ENCODE data around the gene PNRC1. TPM values are rescaled to one million over a fixed set of nuclear protein-coding genes. Genes with fewer than 3 reads are reported as not detected.
A peak's percentile ranks its signal among the peaks of the same experiment; 100 is the strongest.
"Not testable (repeated sequence)": the region's sequence is repeated elsewhere in the genome, so short reads cannot be mapped to it uniquely, and the experiment has no call there.

PNRC1 gene
- total RNA-seq, 2 donors from 2014 or later: 61.5 to 363 TPM

- peaks cover 6% of the 10 kb centered on the region for H3K4me1 Mint-ChIP-seq
- H3K4me3 Mint-ChIP-seq: no peak overlapping the region
- no peak overlapping the region for H3K27ac Mint-ChIP-seq
- ATAC-seq (replicated peaks): no peak
- no peaks in the 10 kb centered on the region for H3K9me3 Mint-ChIP-seq
- H3K27me3 Mint-ChIP-seq: no peaks in the 10 kb centered on the region
- no peaks in the 10 kb centered on the region for H3K36me3 Mint-ChIP-seq (ENCODE audit: low read depth)
These were observed 32.1 kb upstream of the PNRC1 start for GRCh38 chr6:89048288-89048923.

GRCh38 chr6:89048985-89049384 is 31.6 kb upstream of the PNRC1 start:
- no peaks in the 10 kb centered on the region for H3K36me3 Mint-ChIP-seq (ENCODE audit: low read depth)
- no peaks in the 10 kb centered on the region for H3K9me3 Mint-ChIP-seq

GRCh38 chr6:89050155-89050554 is 30.4 kb upstream of the PNRC1 start:
- H3K4me1 Mint-ChIP-seq: peaks cover 6% of the 10 kb centered on the region
- ATAC-seq (replicated peaks): no peak
- H3K9me3 Mint-ChIP-seq: no peaks in the 10 kb centered on the region
- no peak overlapping the region for H3K4me3 Mint-ChIP-seq
- no peak overlapping the region for H3K27ac Mint-ChIP-seq
- no peaks in the 10 kb centered on the region for H3K27me3 Mint-ChIP-seq
- no peaks in the 10 kb centered on the region for H3K36me3 Mint-ChIP-seq (ENCODE audit: low read depth)

More at GRCh38 chr6:89048985-89049384, 31.6 kb upstream of the PNRC1 start:
- H3K4me1 Mint-ChIP-seq: peaks cover 6% of the 10 kb centered on the region
- no peak overlapping the region for H3K27ac Mint-ChIP-seq
- no peak for ATAC-seq (replicated peaks)
- no peaks in the 10 kb centered on the region for H3K27me3 Mint-ChIP-seq
- no peak overlapping the region for H3K4me3 Mint-ChIP-seq

- Mint-ChIP-seq H3K36me3 (ENCODE audit: low read depth) (no peaks in the 10 kb centered on the region), H3K9me3 (no peaks in the 10 kb centered on the region), H3K4me3 (no peak overlapping the region), H3K27me3 (no peaks in the 10 kb centered on the region), H3K27ac (no peak overlapping the region), H3K4me1 (peaks cover 6% of the 10 kb centered on the region)
- ATAC-seq (replicated peaks): peak; percentile 34
These were observed 29.9 kb upstream of the PNRC1 start for GRCh38 chr6:89050697-89051096.

GRCh38 chr6:89051676-89052075 is 28.9 kb upstream of the PNRC1 start:
- peak; percentile 80 for ATAC-seq (replicated peaks)
- H3K27me3 Mint-ChIP-seq: no peaks in the 10 kb centered on the region
- H3K36me3 Mint-ChIP-seq (ENCODE audit: low read depth): no peaks in the 10 kb centered on the region
- H3K4me1 Mint-ChIP-seq: peaks cover 6% of the 10 kb centered on the region
- no peak overlapping the region for H3K4me3 Mint-ChIP-seq
- no peaks in the 10 kb centered on the region for H3K9me3 Mint-ChIP-seq
- peak overlapping the region; percentile 32 for H3K27ac Mint-ChIP-seq

- Mint-ChIP-seq H3K9me3 (no peaks in the 10 kb centered on the region), H3K36me3 (ENCODE audit: low read depth) (no peaks in the 10 kb centered on the region), H3K27me3 (no peaks in the 10 kb centered on the region), H3K4me1 (peaks cover 6% of the 10 kb centered on the region), H3K4me3 (no peak overlapping the region), H3K27ac (no peak overlapping the region)
- ATAC-seq (replicated peaks): no peak
These were observed 26.3 kb upstream of the PNRC1 start for GRCh38 chr6:89054208-89054607.

GRCh38 chr6:89057759-89058158 is 22.8 kb upstream of the PNRC1 start:
- no peaks in the 10 kb centered on the region for H3K9me3 Mint-ChIP-seq
- H3K4me3 Mint-ChIP-seq: no peak overlapping the region
- no peaks in the 10 kb centered on the region for H3K36me3 Mint-ChIP-seq (ENCODE audit: low read depth)
- no peaks in the 10 kb centered on the region for H3K27me3 Mint-ChIP-seq
- H3K27ac Mint-ChIP-seq: no peak overlapping the region
- no peak for ATAC-seq (replicated peaks)
- no peaks in the 10 kb centered on the region for H3K4me1 Mint-ChIP-seq

GRCh38 chr6:89058627-89059026 is 21.9 kb upstream of the PNRC1 start:
- no peaks in the 10 kb centered on the region for H3K36me3 Mint-ChIP-seq (ENCODE audit: low read depth)
- no peak overlapping the region for H3K4me3 Mint-ChIP-seq
- no peak overlapping the region for H3K27ac Mint-ChIP-seq
- no peaks in the 10 kb centered on the region for H3K9me3 Mint-ChIP-seq
- H3K27me3 Mint-ChIP-seq: no peaks in the 10 kb centered on the region
- H3K4me1 Mint-ChIP-seq: no peaks in the 10 kb centered on the region
- no peak for ATAC-seq (replicated peaks)

GRCh38 chr6:89059227-89059626 is 21.3 kb upstream of the PNRC1 start:
- H3K9me3 Mint-ChIP-seq: no peaks in the 10 kb centered on the region
- H3K27me3 Mint-ChIP-seq: no peaks in the 10 kb centered on the region
- no peaks in the 10 kb centered on the region for H3K36me3 Mint-ChIP-seq (ENCODE audit: low read depth)
- no peaks in the 10 kb centered on the region for H3K4me1 Mint-ChIP-seq
- no peak overlapping the region for H3K27ac Mint-ChIP-seq
- H3K4me3 Mint-ChIP-seq: no peak overlapping the region
- no peak for ATAC-seq (replicated peaks)

- Mint-ChIP-seq H3K27ac (no peak overlapping the region), H3K4me3 (no peak overlapping the region), H3K9me3 (no peaks in the 10 kb centered on the region), H3K36me3 (ENCODE audit: low read depth) (no peaks in the 10 kb centered on the region), H3K4me1 (no peaks in the 10 kb centered on the region), H3K27me3 (peaks cover 10% of the 10 kb centered on the region)
- ATAC-seq (replicated peaks): no peak
These were observed 16.7 kb upstream of the PNRC1 start for GRCh38 chr6:89063881-89064280.

GRCh38 chr6:89064931-89065330 is 15.6 kb upstream of the PNRC1 start:
- H3K36me3 Mint-ChIP-seq (ENCODE audit: low read depth); H3K4me3 Mint-ChIP-seq; H3K4me1 Mint-ChIP-seq; H3K27ac Mint-ChIP-seq; ATAC-seq (replicated peaks); H3K9me3 Mint-ChIP-seq; H3K27me3 Mint-ChIP-seq: not testable (repeated sequence)

- H3K4me1 Mint-ChIP-seq; ATAC-seq (replicated peaks); H3K27ac Mint-ChIP-seq; H3K36me3 Mint-ChIP-seq (ENCODE audit: low read depth); H3K27me3 Mint-ChIP-seq; H3K4me3 Mint-ChIP-seq; H3K9me3 Mint-ChIP-seq: not testable (repeated sequence)
These were observed 14.4 kb upstream of the PNRC1 start for GRCh38 chr6:89066121-89066520.

GRCh38 chr6:89066940-89067646 is 13.5 kb upstream of the PNRC1 start:
- Mint-ChIP-seq H3K27me3 (peaks cover 10% of the 10 kb centered on the region), H3K4me1 (peaks cover 4% of the 10 kb centered on the region), H3K27ac (no peak overlapping the region), H3K9me3 (no peaks in the 10 kb centered on the region), H3K4me3 (no peak overlapping the region), H3K36me3 (ENCODE audit: low read depth) (no peaks in the 10 kb centered on the region)
- no peak for ATAC-seq (replicated peaks)

- no peak overlapping the region for H3K27ac Mint-ChIP-seq
- ATAC-seq (replicated peaks): no peak
- H3K4me1 Mint-ChIP-seq: peaks cover 4% of the 10 kb centered on the region
- no peak overlapping the region for H3K4me3 Mint-ChIP-seq
- no peaks in the 10 kb centered on the region for H3K9me3 Mint-ChIP-seq
- peaks cover 10% of the 10 kb centered on the region for H3K27me3 Mint-ChIP-seq
- H3K36me3 Mint-ChIP-seq (ENCODE audit: low read depth): no peaks in the 10 kb centered on the region
These were observed 12.8 kb upstream of the PNRC1 start for GRCh38 chr6:89067796-89068195.

GRCh38 chr6:89068695-89069094 is 11.9 kb upstream of the PNRC1 start:
- peaks cover 10% of the 10 kb centered on the region for H3K27me3 Mint-ChIP-seq
- no peak overlapping the region for H3K4me3 Mint-ChIP-seq
- no peak overlapping the region for H3K27ac Mint-ChIP-seq
- no peaks in the 10 kb centered on the region for H3K36me3 Mint-ChIP-seq (ENCODE audit: low read depth)
- peaks cover 4% of the 10 kb centered on the region for H3K4me1 Mint-ChIP-seq
- ATAC-seq (replicated peaks): no peak
- no peaks in the 10 kb centered on the region for H3K9me3 Mint-ChIP-seq

All from activated T-helper 17 cell treated with anti-CD3 and anti-CD28 coated beads, Interleukin-2, amount 50 U/mL, for 72 hours (primary cell).